ENCODE measurements around the gene NAA10.

The NAA10 gene

GRCh38 chrX:153879741-153880439, 54.9 kb downstream of the NAA10 start:
- no peak overlapping the region for H3K4me3 ChIP-seq (ENCODE audit: low read length)
- no peak for DNase-seq (ENCODE audit: low read depth, low spot score)
